Stomach (tissue), 4 donors: ENCODE measurements around the gene ABCC10.

Experiments
- EP300 ChIP-seq: sonication (generic); formaldehyde crosslinking; IDR thresholded peaks from one replicate; pipeline ENCODE4 v1.6.1; 2017; ENCODE audit warnings: antibody characterized with exemption
- POLR2A ChIP-seq, 4 donors: fragments of 450-650 bp; IDR thresholded peaks; one replicate each; pipeline ENCODE4 v1.6.1; 2016; ENCODE audit warnings: antibody characterized with exemption in 4 of 4, control low read depth in 2 of 4, mild to moderate bottlenecking in 1 of 4, moderate library complexity in 1 of 4
- POLR2AphosphoS5 ChIP-seq, 3 donors: sonication (generic); formaldehyde crosslinking; IDR thresholded peaks; one replicate each; pipeline ENCODE4 v1.6.1; 2016; ENCODE audit warnings: antibody characterized with exemption in 3 of 3
- TF ChIP-seq, protein P1 (sequence below), 7 experiments: fragments of 450-650 bp in 4 of 7; fragments of 200-600 bp in 3 of 7; sonication (generic) in 3 of 7; IDR thresholded peaks; one replicate each; pipeline ENCODE4 v1.5.1; 2016 to 2019; ENCODE audit warnings: antibody characterized with exemption in 7 of 7, control low read depth in 2 of 7, mild to moderate bottlenecking in 1 of 7

DNA sequence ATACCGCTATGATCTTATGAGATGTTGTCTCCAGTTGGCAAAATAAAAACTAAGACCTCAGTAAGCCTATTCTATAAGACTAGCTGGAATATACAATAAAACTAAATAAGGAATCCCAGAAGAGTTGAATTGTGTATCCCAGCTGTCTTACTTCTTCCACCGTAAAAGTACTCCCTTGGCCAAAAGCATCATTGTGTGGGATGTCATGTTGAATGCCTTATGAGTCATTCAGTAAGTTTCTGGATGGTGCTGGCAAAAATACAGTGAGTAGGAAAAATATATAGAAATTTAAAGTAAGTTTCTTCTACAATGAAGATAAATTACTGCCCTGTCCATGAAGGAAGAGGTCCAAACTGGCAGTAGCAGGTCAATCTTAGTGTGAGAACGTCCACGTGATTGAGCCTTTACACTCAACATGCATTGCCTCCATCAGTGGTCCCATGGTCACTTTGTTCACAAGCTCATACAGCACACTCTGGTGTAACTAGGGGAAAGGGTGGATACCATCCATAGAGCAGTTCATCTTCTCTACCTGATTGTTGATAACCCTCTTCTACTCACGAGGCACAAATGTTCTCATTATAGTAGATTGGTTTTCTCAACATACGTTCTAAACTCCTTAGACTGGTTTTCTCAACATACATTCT, 44.2 kb upstream of the ABCC10 start:
- TF ChIP-seq, protein P1, sequence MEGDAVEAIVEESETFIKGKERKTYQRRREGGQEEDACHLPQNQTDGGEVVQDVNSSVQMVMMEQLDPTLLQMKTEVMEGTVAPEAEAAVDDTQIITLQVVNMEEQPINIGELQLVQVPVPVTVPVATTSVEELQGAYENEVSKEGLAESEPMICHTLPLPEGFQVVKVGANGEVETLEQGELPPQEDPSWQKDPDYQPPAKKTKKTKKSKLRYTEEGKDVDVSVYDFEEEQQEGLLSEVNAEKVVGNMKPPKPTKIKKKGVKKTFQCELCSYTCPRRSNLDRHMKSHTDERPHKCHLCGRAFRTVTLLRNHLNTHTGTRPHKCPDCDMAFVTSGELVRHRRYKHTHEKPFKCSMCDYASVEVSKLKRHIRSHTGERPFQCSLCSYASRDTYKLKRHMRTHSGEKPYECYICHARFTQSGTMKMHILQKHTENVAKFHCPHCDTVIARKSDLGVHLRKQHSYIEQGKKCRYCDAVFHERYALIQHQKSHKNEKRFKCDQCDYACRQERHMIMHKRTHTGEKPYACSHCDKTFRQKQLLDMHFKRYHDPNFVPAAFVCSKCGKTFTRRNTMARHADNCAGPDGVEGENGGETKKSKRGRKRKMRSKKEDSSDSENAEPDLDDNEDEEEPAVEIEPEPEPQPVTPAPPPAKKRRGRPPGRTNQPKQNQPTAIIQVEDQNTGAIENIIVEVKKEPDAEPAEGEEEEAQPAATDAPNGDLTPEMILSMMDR (IDR thresholded peaks at IDR 0.05) = no peak
- TF ChIP-seq POLR2A (IDR thresholded peaks at IDR 0.05) (no peak), POLR2AphosphoS5 (IDR thresholded peaks at IDR 0.05) (no peak), EP300 (no peak)
